H1 (cell line): ENCODE data around the gene WDR7. TPM values are rescaled to one million over a fixed set of nuclear protein-coding genes. Genes with fewer than 3 reads are reported as not detected.

ENCODE experiments used
- ATF3 ChIP-seq: IDR thresholded peaks from 2 replicates; pipeline ENCODE4 v1.6.1; 2011; ENCODE audit warnings: low read depth, mild to moderate bottlenecking, low read length; ENCODE audit not compliant: insufficient read depth
- CREB1 ChIP-seq: IDR thresholded peaks from 2 replicates; pipeline ENCODE4 v1.6.1; 2012; ENCODE audit warnings: inconsistent platforms
- KDM4A ChIP-seq: IDR thresholded peaks from one replicate; pipeline ENCODE4 v1.7.1; 2012; ENCODE audit warnings: low read depth, mild to moderate bottlenecking, moderate library complexity, low read length, inconsistent platforms; ENCODE audit not compliant: severe bottlenecking
- MAX ChIP-seq: IDR thresholded peaks from 2 replicates; pipeline ENCODE4 v1.6.1; 2012; ENCODE audit warnings: inconsistent platforms
- NANOG ChIP-seq: IDR thresholded peaks from 2 replicates; pipeline ENCODE4 v1.6.1; 2011; ENCODE audit warnings: low read length, low read depth, mild to moderate bottlenecking, inconsistent platforms; ENCODE audit not compliant: insufficient read depth, poor library complexity, severe bottlenecking
- SIN3A ChIP-seq, 2 experiments: IDR thresholded peaks in 1 of 2; conservative IDR thresholded peaks in 1 of 2; 2 replicates each; pipeline ENCODE4 v1.6.1; 2011 to 2012; ENCODE audit warnings: low read length in 2 of 2, improper control_type of control experiment in 1 of 2, low read depth in 1 of 2, mild to moderate bottlenecking in 1 of 2
- polyA plus RNA-seq, 7 experiments: library from polyadenylated mRNA; depleted of rRNA in 3 of 7; stranded (reverse) in 5 of 7; unstranded in 2 of 7; fragments of >200 nt in 5 of 7; fragments of 200-250 nt in 2 of 7; gene quantifications; 1 replicate in 5 of 7; 2 replicates in 1 of 7; 4 replicates in 1 of 7; pipeline versions ENCODE4 v1.2.1 to v1.2.3, GENCODE V29; 2011 to 2013; ENCODE audit warnings: missing spikeins in 2 of 7, mixed read lengths in 2 of 7
- total RNA-seq: library from RNA; stranded (reverse); fragmentation: NEBNext Ultra II Directional; extraction: Animal tissue kit (Norgen Biotek cat#: 25700); gene quantifications from 2 replicates; pipeline ENCODE4 v1.2.1, GENCODE V29; 2021

Gene WDR7
- total and polyA plus RNA-seq, 2 of the 8 experiments (the other 6 are each of a cell fraction or from before 2014, with no cell fraction given): 5.5 to 15.2 TPM

- TF ChIP-seq MAX (no peak), SIN3A (conservative IDR thresholded peaks at IDR 0.05 in 1 of 2, IDR thresholded peaks at IDR 0.05 in 1 of 2; ENCODE audit: low read depth in 1 of 2, low read length in 2 of 2) (no peak), NANOG (no peak), KDM4A (no peak), ATF3 (no peak), CREB1 (no peak)
- TF ChIP-seq, all 59 proteins: peak for 0
Observed at GRCh38 chr18:56841836-56842235, 190.7 kb downstream of the WDR7 start (continued).
